BLaER1 (cell line): Measurements from ENCODE around the gene AXIN1.
"Not testable (repeated sequence)": the region's sequence is repeated elsewhere in the genome, so short reads cannot be mapped to it uniquely, and the experiment has no call there.

Experiments
- H3K27ac ChIP-seq: shearing (Covaris generic); formaldehyde crosslinking; 2 replicates; pipeline ENCODE4 v1.8.1; 2022
- H3K27me3 ChIP-seq: shearing (Covaris generic); formaldehyde crosslinking; 2 replicates; pipeline ENCODE4 v1.8.1; 2022
- H3K36me3 ChIP-seq: shearing (Covaris generic); formaldehyde crosslinking; 2 replicates; pipeline ENCODE4 v1.8.1; 2022
- H3K4me1 ChIP-seq: shearing (Covaris generic); formaldehyde crosslinking; 2 replicates; pipeline ENCODE4 v1.8.1; 2022
- H3K4me2 ChIP-seq: shearing (Covaris generic); formaldehyde crosslinking; 2 replicates; pipeline ENCODE4 v1.8.1; 2022
- H3K4me3 ChIP-seq: shearing (Covaris generic); formaldehyde crosslinking; 2 replicates; pipeline ENCODE4 v1.8.1; 2022
- H3K9ac ChIP-seq: shearing (Covaris generic); formaldehyde crosslinking; 2 replicates; pipeline ENCODE4 v1.8.1; 2022
- H3K9me3 ChIP-seq: shearing (Covaris generic); formaldehyde crosslinking; 2 replicates; pipeline ENCODE4 v1.8.1; 2022
- H4K20me1 ChIP-seq: shearing (Covaris generic); formaldehyde crosslinking; 2 replicates; pipeline ENCODE4 v1.8.1; 2022
- Cebpa-rat ChIP-seq: shearing (Covaris generic); IDR thresholded peaks from 2 replicates; pipeline ENCODE4 v1.8.1; 2022

The AXIN1 gene

GRCh38 chr16:270381-271255 is 81.9 kb downstream of the AXIN1 start:
- H3K4me2 ChIP-seq, result no peak overlapping the region
- peaks cover 22% of the 10 kb centered on the region for H3K27me3 ChIP-seq
- no peak overlapping the region for H3K9ac ChIP-seq
- H3K4me1 ChIP-seq, result peaks cover 7% of the 10 kb centered on the region
- H3K4me3 ChIP-seq, result no peak overlapping the region
- H4K20me1 ChIP-seq, result 0 out of 2 replicates have a peak, but pooled peaks cover 6% of the 10 kb centered on the region
- H3K27ac ChIP-seq, result no peak overlapping the region
- no peaks in the 10 kb centered on the region for H3K9me3 ChIP-seq
- H3K36me3 ChIP-seq, result peaks cover 8% of the 10 kb centered on the region; the same call in 1 of the 2 replicates
- TF ChIP-seq Cebpa-rat, result no peak

- Histone ChIP-seq H4K20me1 (0 out of 2 replicates have a peak, but pooled peaks cover 6% of the 10 kb centered on the region), H3K4me3 (no peak overlapping the region)
Observed at GRCh38 chr16:269061-269796, 83.3 kb downstream of the AXIN1 start.

GRCh38 chr16:268141-269053 is 84.1 kb downstream of the AXIN1 start:
- TF ChIP-seq Cebpa-rat, result no peak
- Histone ChIP-seq H3K27ac (no peak overlapping the region), H3K4me2 (no peak overlapping the region), H3K9ac (no peak overlapping the region), H4K20me1 (0 out of 2 replicates have a peak, but pooled peaks cover 6% of the 10 kb centered on the region), H3K9me3 (no peaks in the 10 kb centered on the region), H3K27me3 (peaks cover 4% of the 10 kb centered on the region; the same call in 1 of the 2 replicates), H3K4me3 (no peak overlapping the region), H3K4me1 (no peaks in the 10 kb centered on the region), H3K36me3 (peaks cover 30% of the 10 kb centered on the region)

More at GRCh38 chr16:269061-269796, 83.3 kb downstream of the AXIN1 start:
- Histone ChIP-seq H3K4me1 (no peaks in the 10 kb centered on the region), H3K9ac (no peak overlapping the region), H3K9me3 (no peaks in the 10 kb centered on the region), H3K27me3 (peaks cover 8% of the 10 kb centered on the region), H3K27ac (no peak overlapping the region), H3K36me3 (peaks cover 22% of the 10 kb centered on the region), H3K4me2 (no peak overlapping the region)
- TF ChIP-seq Cebpa-rat, result no peak

GRCh38 chr16:267562-267961 is 85.0 kb downstream of the AXIN1 start:
- not testable (repeated sequence) for H3K27me3 ChIP-seq, H3K9ac ChIP-seq, H3K9me3 ChIP-seq, H3K4me1 ChIP-seq, H3K4me2 ChIP-seq, H4K20me1 ChIP-seq, H3K27ac ChIP-seq, H3K4me3 ChIP-seq
- H3K36me3 ChIP-seq, result peaks cover 38% of the 10 kb centered on the region

- Histone ChIP-seq H3K27ac (no peak overlapping the region), H3K9ac (no peak overlapping the region), H3K4me2 (no peak overlapping the region), H3K4me3 (no peak overlapping the region), H4K20me1 (0 out of 2 replicates have a peak, but pooled peaks cover 6% of the 10 kb centered on the region), H3K4me1 (no peaks in the 10 kb centered on the region), H3K36me3 (peaks cover 49% of the 10 kb centered on the region), H3K9me3 (no peaks in the 10 kb centered on the region), H3K27me3 (no peaks in the 10 kb centered on the region)
- TF ChIP-seq Cebpa-rat, result no peak
Observed at GRCh38 chr16:266258-267164, 86.0 kb downstream of the AXIN1 start.

- H3K36me3 ChIP-seq, result peaks cover 57% of the 10 kb centered on the region
- H3K4me2 ChIP-seq, result no peak overlapping the region
- H3K4me1 ChIP-seq, result no peaks in the 10 kb centered on the region
- no peak overlapping the region for H3K9ac ChIP-seq
- H4K20me1 ChIP-seq, result 0 out of 2 replicates have a peak, but pooled peaks cover 6% of the 10 kb centered on the region
- no peaks in the 10 kb centered on the region for H3K27me3 ChIP-seq
- no peaks in the 10 kb centered on the region for H3K9me3 ChIP-seq
- H3K4me3 ChIP-seq, result no peak overlapping the region
- TF ChIP-seq Cebpa-rat, result no peak
- H3K27ac ChIP-seq, result no peak overlapping the region
Observed at GRCh38 chr16:265711-266110, 86.8 kb downstream of the AXIN1 start.

GRCh38 chr16:265002-265529 is 87.5 kb downstream of the AXIN1 start:
- Histone ChIP-seq H3K27me3 (no peaks in the 10 kb centered on the region), H3K9me3 (no peaks in the 10 kb centered on the region), H3K4me2 (no peak overlapping the region), H3K4me1 (no peaks in the 10 kb centered on the region), H3K9ac (no peak overlapping the region), H3K27ac (no peak overlapping the region), H3K36me3 (peaks cover 63% of the 10 kb centered on the region), H3K4me3 (no peak overlapping the region), H4K20me1 (0 out of 2 replicates have a peak, but pooled peaks cover 11% of the 10 kb centered on the region)
- TF ChIP-seq Cebpa-rat, result no peak

GRCh38 chr16:264440-264951 is 88.0 kb downstream of the AXIN1 start:
- Histone ChIP-seq H3K4me2 (no peak overlapping the region), H4K20me1 (0 out of 2 replicates have a peak, but pooled peaks cover 15% of the 10 kb centered on the region), H3K4me1 (no peaks in the 10 kb centered on the region), H3K4me3 (no peak overlapping the region), H3K27me3 (no peaks in the 10 kb centered on the region), H3K9ac (no peak overlapping the region), H3K27ac (no peak overlapping the region), H3K9me3 (no peaks in the 10 kb centered on the region), H3K36me3 (peaks cover 69% of the 10 kb centered on the region)
- no peak for TF ChIP-seq Cebpa-rat
